Upper lobe of left lung (tissue), 6 donors: ENCODE results near the gene RCBTB2. TPM values are rescaled to one million over a fixed set of nuclear protein-coding genes. Genes with fewer than 3 reads are reported as not detected.

Experiments
- ATAC-seq, 2 donors: fragments of 200-7000 bp; cut with Tn5 transposase; one replicate each; pipeline ENCODE4 v1.9.1; 2022; ENCODE audit warnings: mild to moderate bottlenecking in 2 of 2, moderate library complexity in 2 of 2; ENCODE audit not compliant: low FRiP score in 2 of 2
- DNase-seq, 2 donors: peaks; one replicate each; pipeline ENCODE4 v3.0.0-alpha.2; 2019 to 2020
- H3K27ac ChIP-seq, 4 donors: fragments of 200-600 bp; sonication (generic); one replicate each; pipeline ENCODE4 v1.5.1; 2016 to 2019
- H3K27me3 ChIP-seq, 4 donors: fragments of 200-600 bp; sonication (generic); one replicate each; pipeline ENCODE4 v1.5.1; 2017 to 2019
- H3K36me3 ChIP-seq, 4 donors: fragments of 200-600 bp; sonication (generic); one replicate each; pipeline ENCODE4 v1.5.1; 2016 to 2019
- H3K4me1 ChIP-seq, 4 donors: fragments of 200-600 bp; sonication (generic); one replicate each; pipeline ENCODE4 v1.5.1; 2018 to 2019
- H3K4me3 ChIP-seq, 4 donors: fragments of 200-600 bp; sonication (generic); one replicate each; pipeline ENCODE4 v1.5.1; 2017 to 2019; ENCODE audit warnings: mild to moderate bottlenecking in 2 of 4, moderate library complexity in 1 of 4
- H3K9me3 ChIP-seq, 4 donors: fragments of 200-600 bp; sonication (generic); one replicate each; pipeline ENCODE4 v1.5.1; 2018 to 2019
- EP300 ChIP-seq, 4 donors: sonication (generic); formaldehyde crosslinking; IDR thresholded peaks; one replicate each; pipeline ENCODE4 v1.5.1; 2017; ENCODE audit warnings: antibody characterized with exemption in 4 of 4, control low read depth in 2 of 4
- POLR2A ChIP-seq, 4 donors: fragments of 450-650 bp; IDR thresholded peaks; one replicate each; pipeline ENCODE4 v1.5.1; 2016 to 2017; ENCODE audit warnings: antibody characterized with exemption in 4 of 4, mild to moderate bottlenecking in 2 of 4
- POLR2AphosphoS5 ChIP-seq, 2 donors: sonication (generic); formaldehyde crosslinking; IDR thresholded peaks; one replicate each; pipeline ENCODE4 v1.5.1; 2017; ENCODE audit warnings: antibody characterized with exemption in 2 of 2
- WGBS, 2 donors: methylation state at CpG; one replicate each; pipeline ENCODE4 v1.1.5; 2017 to 2018; 5-methylcytosine and 5-hydroxymethylcytosine counted together
- total RNA-seq, 6 donors: library from RNA; depleted of rRNA in 4 of 6; stranded (reverse); fragments of >200 nt in 4 of 6; gene quantifications; one replicate each; pipeline versions ENCODE4 v1.1.0 to v1.2.1, GENCODE V29; 2016 to 2021
- TF ChIP-seq, protein P1 (sequence below), 6 experiments: fragments of 450-650 bp in 4 of 6; fragments of 200-600 bp in 2 of 6; sonication (generic) in 2 of 6; IDR thresholded peaks; one replicate each; pipeline ENCODE4 v1.5.1; 2016 to 2019; ENCODE audit warnings: antibody characterized with exemption in 6 of 6
- donor health status: DM: no; HTN: no; CAD: no; lungs with moderate emphysema.
- donor health status: DM: no; HTN: yes; CAD: no; lungs with severe emphysema.

Gene RCBTB2
- total RNA-seq, 6 donors from 2014 or later, result 5.5 to 17.0 (median 9.9) TPM

GRCh38 chr13:48494874-48495273, 38.0 kb downstream of the RCBTB2 start:
- WGBS, 2 donors, result 50 to 53% methylated on average over 1 of the region's 1 CpG
- DNase-seq, result no peak
- no peak overlapping the region for H3K4me3 ChIP-seq
- H3K4me1 ChIP-seq, result peaks cover 24 to 40% (median 25%) of the 10 kb centered on the region in 4 donors
- no peak for ATAC-seq
- no peaks in the 10 kb centered on the region for H3K27me3 ChIP-seq
- peak overlapping the region in 1 of 4 donors; percentile 53 for H3K27ac ChIP-seq
- H3K9me3 ChIP-seq, result no peaks in the 10 kb centered on the region
- TF ChIP-seq, protein P1, sequence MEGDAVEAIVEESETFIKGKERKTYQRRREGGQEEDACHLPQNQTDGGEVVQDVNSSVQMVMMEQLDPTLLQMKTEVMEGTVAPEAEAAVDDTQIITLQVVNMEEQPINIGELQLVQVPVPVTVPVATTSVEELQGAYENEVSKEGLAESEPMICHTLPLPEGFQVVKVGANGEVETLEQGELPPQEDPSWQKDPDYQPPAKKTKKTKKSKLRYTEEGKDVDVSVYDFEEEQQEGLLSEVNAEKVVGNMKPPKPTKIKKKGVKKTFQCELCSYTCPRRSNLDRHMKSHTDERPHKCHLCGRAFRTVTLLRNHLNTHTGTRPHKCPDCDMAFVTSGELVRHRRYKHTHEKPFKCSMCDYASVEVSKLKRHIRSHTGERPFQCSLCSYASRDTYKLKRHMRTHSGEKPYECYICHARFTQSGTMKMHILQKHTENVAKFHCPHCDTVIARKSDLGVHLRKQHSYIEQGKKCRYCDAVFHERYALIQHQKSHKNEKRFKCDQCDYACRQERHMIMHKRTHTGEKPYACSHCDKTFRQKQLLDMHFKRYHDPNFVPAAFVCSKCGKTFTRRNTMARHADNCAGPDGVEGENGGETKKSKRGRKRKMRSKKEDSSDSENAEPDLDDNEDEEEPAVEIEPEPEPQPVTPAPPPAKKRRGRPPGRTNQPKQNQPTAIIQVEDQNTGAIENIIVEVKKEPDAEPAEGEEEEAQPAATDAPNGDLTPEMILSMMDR (IDR thresholded peaks at IDR 0.05), result no peak
- TF ChIP-seq EP300 (IDR thresholded peaks at IDR 0.05) (no peak), POLR2A (IDR thresholded peaks at IDR 0.05) (no peak), POLR2AphosphoS5 (IDR thresholded peaks at IDR 0.05) (no peak)
- no peaks in the 10 kb centered on the region for H3K36me3 ChIP-seq

DNA sequence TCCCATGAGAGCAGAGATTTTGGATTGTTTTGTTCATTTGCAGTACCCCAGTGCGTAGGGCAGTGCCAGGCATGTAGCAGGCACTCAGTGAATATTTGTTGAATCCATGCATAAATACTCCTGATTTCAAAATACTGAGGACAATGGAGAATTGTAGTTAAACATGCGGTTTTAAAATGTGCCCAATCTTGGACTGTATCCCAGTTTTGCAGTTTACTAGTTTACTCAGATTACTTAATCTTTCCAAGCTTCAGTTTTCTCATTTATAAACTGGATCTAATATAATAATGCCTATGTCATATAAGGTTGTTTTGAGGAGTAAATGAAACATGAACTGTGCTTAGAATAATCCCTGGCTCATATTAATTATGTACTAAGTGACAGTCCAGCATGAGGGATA, 39.0 kb downstream of the RCBTB2 start:
- Histone ChIP-seq H3K36me3 (no peaks in the 10 kb centered on the region), H3K27ac (peak overlapping the region in 3 of 4 donors; percentile 53 to 75 (median 75)), H3K9me3 (no peaks in the 10 kb centered on the region), H3K4me1 (peaks cover 24 to 40% (median 26%) of the 10 kb centered on the region in 4 donors), H3K27me3 (no peaks in the 10 kb centered on the region), H3K4me3 (no peak overlapping the region)
- WGBS, 2 donors, result 51 to 74% methylated on average over 2 of the region's 2 CpGs
- no peak for DNase-seq
- no peak for TF ChIP-seq POLR2A (IDR thresholded peaks at IDR 0.05)
- TF ChIP-seq, protein P1 (IDR thresholded peaks at IDR 0.05), result no peak
- no peak for ATAC-seq

DNA sequence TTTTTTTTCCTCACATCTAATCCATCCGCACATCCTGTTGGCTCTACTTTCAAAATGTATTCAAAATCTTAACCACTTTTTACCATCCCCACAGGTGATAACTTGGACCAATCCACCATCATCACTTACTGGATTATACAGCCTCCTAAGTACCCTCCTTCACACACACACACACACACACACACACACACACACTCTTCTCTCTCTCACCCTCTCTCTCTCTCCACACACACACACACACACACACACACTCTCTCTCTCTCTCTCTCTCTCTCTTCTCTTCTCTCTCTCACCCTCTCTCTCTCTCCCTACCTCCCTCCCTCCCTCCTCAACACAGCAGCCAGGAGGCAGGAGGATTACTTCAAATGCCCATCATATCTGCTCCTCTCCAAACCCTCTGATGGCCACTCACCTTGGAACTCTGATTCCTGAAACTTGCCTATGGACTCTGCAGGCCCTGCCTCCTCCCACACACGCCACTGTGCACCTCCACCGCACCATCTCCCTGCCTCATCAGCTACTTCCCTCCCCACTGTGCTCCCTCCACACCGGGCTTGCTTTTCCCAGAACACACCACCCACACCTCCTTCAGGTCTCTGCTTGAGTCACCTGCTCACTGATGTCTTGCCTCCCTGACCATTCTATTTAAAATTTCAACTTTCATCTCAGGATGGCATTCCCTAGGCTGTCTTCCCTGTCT, 39.7 kb downstream of the RCBTB2 start:
- Histone ChIP-seq H3K36me3 (peaks cover 0 to 3% (median 0%) of the 10 kb centered on the region in 4 donors), H3K4me1 (peaks cover 24 to 40% (median 26%) of the 10 kb centered on the region in 4 donors), H3K4me3 (no peak overlapping the region), H3K27me3 (no peaks in the 10 kb centered on the region), H3K27ac (peak overlapping the region; percentile 68 to 87 (median 75)), H3K9me3 (no peaks in the 10 kb centered on the region)
- ATAC-seq (peak; percentile 31 to 38), DNase-seq (no peak)
- 69 to 86% methylated on average over 4 of the region's 4 CpGs for WGBS, 2 donors
- TF ChIP-seq POLR2AphosphoS5 (IDR thresholded peaks at IDR 0.05) (no peak), EP300 (IDR thresholded peaks at IDR 0.05) (no peak), POLR2A (IDR thresholded peaks at IDR 0.05) (no peak)
- TF ChIP-seq, protein P1 (IDR thresholded peaks at IDR 0.05), result no peak

DNA sequence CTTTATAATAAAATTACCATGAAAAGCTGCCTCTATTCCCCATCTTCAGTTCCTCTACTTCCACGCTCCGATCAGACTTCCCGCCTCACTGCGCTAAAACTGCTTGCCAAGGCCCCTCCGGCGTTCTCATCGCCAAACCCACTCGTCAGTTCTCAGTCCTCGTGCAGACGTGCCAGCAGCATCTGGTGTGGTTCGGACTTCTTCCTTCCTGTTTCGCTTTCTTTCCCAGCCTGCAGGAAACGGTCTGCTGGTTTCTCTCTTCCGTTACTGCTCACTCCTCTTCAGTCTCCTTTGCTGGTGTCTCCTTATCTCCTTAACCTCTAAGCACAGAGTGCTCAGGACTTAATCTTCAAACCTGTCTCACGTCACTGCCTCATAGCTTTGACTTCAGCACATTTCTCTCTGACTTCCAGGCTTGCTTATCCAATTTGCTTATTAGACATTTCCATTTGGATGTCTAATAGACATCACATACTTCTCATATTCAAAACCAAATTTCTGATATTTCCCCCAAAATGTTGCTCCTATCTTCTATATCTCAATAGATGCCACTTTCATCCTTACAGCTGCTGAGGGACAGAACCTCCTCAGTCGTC, 40.3 kb downstream of the RCBTB2 start:
- peak in 1 of 2 donors; percentile 81 for DNase-seq
- Histone ChIP-seq H3K27ac (peak overlapping the region; percentile 68 to 87 (median 75)), H3K4me3 (peak overlapping the region in 3 of 4 donors; percentile 6 to 36 (median 30)), H3K9me3 (no peaks in the 10 kb centered on the region), H3K27me3 (no peaks in the 10 kb centered on the region), H3K4me1 (peaks cover 24 to 40% (median 26%) of the 10 kb centered on the region in 4 donors), H3K36me3 (peaks cover 0 to 3% (median 0%) of the 10 kb centered on the region in 4 donors)
- 28 to 32% methylated on average over 16 of the region's 16 CpGs for WGBS, 2 donors
- ATAC-seq, result peak; percentile 81 to 94
- peak; percentile 78 to 90 for TF ChIP-seq POLR2AphosphoS5 (IDR thresholded peaks at IDR 0.05)
- peak in 1 of 4 donors; percentile 41 for TF ChIP-seq EP300 (IDR thresholded peaks at IDR 0.05)
- TF ChIP-seq, protein P1 (IDR thresholded peaks at IDR 0.05), result no peak
- peak in 1 of 4 donors; percentile 45 for TF ChIP-seq POLR2A (IDR thresholded peaks at IDR 0.05)
